Activated T-helper 1 cell treated with anti-CD3 and anti-CD28 coated beads, Interleukin-2, amount 50 U/mL, for 16 hours (primary cell): ENCODE results near the gene SPTBN5.

Experiments
- DNase-seq, 2 donors: peaks; one replicate each; pipeline ENCODE4 v3.0.0-alpha.2; 2020; ENCODE audit warnings: low read depth in 1 of 2, low spot score in 1 of 2

SPTBN5 gene

DNA sequence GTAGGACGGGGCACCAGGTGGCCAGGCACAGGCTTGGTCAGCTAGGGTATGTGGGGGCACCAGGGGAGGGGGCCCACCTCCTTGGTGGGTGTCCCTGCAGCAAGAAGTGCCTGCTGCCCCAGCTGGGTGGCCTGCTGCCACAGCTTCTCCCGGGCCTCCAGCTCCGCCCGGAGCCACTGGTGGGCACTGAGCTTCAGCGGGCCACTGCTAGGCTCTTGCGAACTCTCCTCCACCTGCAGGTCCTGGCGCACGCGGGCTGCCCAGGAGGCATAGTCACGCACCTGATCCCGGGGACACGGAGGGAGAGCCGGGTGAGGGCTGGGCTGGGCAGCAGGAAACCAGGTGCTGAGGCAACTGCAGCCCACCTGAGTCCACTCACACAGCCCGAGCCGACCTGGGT is 25.5 kb downstream of the SPTBN5 start:
- DNase-seq, result no peak

DNA sequence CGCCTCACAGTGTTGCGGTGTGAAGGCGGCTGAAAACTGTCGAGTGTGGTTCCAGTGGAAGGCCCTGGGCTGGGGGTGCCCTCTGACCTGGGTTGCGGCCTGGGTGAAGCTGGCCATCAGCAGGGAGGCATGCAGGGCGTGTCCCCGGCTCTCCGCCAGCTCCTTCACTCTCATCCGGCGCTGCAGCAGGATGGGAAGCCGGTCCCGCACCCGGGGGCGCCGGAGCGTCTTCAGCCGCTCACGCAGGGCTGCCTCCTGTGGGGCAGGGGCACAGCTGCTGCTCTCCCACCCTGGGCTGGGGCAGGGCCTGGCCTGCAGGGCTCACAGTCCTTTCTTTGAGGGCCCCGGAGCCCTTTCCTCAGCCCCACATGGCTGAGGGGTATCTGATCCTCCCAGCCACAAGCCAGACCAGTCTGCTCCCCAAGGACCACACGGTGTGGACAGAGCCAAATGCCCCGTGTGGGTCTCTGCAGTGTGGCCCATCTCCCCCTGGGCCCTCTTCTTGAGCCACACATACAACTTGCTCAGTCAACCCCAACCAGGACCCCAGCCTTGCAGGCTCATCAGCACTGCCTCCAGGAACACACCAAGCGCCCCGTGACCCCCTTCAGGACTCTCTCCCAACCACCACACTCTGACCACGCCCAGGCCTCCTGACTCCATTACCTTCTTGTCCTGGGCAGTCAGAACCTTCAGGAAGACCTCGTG is 26.8 kb downstream of the SPTBN5 start:
- no peak for DNase-seq

DNA sequence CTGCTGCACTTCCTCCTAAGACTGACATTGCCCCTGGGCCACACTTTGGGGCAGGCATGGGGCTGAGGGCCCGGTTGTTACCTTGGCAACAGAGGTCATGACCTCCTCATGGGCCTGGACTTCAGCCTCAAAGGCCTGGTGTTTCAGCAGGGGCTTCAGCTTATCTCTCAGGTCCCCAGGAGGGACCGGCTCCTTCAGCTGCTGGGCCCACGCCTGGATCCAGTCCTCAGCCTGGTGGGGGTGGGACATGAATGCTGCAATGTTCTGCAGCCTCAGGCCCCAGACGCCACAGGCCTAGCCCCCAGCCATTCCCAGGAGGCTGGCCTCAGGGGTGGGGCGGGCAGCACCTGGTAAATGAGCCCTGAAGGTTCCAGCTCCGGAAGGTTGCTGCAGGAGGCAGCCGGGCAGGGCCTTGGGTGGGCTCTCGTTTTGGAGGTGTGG is 27.6 kb downstream of the SPTBN5 start:
- no peak for DNase-seq

DNA sequence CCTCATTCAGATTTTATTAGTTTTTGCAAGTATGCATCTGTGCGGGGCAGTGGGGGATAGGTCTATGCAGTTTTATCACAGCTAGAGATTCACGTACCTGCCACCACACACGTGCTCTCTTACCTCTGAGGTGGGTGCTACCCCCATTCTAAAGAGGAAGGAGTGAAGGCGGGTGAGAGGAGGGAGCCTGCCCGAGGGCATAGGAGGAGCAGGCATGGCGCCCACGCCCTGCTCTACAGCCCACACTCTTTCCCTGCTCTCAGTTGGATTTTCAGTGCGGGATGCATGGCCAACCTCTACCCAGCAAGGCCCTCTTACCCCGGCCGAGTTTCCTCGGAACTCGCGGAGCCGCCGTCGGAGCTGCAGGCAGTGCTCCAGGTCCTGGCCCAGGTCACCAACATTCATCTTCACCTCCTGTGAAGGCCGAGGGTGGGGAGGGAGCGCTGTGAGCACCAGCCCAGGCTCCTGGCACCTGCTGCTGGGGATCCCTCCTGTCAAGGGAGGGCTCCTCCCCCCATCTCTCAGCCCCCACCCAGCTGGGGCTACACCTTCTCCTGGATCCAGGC is 28.3 kb downstream of the SPTBN5 start:
- no peak for DNase-seq

DNA sequence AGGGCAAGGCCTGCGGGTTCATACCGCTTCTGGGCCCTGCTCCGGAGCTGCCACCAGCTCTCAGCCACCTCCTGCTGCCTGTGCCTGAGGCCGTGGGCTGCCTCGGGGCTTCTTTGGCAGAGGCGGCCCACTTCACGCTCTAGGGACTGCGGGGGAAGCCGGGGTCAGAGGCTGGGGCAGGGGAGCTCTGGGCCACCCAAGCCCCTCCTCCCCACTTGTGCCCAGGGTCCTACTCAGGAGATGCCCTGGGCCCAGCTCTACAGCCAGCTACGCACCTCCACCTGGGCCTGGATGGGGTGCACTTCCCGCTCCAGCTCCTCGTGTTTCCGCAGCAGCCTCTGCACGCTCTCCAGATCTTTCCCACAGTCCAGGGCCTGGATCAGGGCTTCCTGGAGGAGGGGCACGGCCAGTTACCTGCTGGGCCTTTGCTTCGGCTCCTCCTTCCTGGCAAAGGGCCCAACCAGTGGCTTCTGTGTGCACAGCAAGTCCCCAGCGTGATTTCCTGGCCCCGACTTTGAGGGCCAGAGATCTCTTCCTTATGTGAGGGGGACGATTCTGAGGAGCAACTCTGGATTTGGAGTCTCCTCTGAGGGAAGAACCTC is 31.2 kb downstream of the SPTBN5 start:
- no peak for DNase-seq

DNA sequence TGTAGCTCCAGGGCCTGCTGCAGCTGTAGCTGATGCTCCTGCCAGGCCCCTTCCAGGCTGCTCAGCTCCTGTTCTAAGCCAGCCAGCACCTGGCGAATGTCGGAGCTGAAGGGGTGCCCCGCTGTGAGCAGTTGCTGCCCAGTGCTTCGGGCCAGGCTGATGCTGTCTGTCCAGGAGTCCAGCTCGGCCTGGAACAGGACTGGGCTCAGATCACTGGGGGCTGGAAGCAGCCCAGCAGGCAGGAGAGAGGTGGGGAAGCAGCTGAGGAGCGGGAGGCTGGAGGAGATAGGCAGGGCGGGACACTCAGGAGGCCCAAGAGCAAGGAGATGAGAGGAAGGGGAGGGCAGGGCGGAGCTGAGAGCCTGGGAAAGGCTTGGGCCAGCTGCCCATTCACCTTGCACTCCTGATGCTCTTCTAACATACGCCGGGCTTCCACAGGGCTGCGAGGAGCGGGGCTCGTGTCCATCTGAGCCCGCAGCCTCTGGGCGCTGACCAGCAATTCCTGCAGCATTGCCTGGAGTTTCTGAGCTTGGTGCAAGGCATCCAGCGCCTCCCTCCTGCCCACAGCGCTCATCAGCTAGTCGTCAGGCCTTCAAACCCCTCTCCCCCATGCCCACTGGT is 32.0 kb downstream of the SPTBN5 start:
- DNase-seq, result no peak

DNA sequence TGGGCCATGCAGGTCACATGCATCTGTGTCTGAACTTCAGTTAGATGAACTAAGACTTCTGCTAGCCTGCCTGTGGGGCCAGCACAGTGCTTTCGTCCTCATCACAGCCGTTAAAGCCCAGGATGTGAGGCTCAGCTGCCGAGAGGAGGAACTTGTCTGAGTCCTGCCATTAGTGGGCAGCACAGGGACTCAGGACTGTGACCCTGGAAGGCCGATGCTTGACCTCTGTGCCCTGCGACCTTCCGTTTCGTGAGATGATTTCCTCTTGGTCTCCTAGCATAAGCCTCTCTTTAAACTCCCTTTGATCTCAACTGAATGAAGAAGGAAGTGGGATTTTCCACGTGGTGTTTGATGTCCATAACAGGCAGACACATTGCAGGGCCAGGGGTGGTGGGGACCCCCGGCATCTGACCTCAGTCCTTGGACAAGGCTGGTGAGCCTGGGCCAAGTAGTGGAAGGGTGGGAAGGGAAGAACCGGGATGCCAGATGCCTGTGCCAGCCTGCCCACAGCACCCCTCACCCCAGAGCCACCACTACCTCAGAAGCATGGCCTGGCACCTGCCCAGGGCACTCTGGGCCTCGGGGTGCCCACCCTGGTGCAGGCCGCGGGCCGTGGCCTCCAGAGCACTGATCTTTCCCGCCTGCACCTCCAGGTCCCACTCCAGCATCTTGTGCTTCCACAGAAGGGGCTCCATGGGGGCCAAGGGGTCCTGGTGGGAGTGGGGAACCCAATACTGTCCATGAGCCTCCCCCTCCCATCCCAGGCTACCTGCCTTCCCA is 33.6 kb downstream of the SPTBN5 start:
- no peak for DNase-seq

DNA sequence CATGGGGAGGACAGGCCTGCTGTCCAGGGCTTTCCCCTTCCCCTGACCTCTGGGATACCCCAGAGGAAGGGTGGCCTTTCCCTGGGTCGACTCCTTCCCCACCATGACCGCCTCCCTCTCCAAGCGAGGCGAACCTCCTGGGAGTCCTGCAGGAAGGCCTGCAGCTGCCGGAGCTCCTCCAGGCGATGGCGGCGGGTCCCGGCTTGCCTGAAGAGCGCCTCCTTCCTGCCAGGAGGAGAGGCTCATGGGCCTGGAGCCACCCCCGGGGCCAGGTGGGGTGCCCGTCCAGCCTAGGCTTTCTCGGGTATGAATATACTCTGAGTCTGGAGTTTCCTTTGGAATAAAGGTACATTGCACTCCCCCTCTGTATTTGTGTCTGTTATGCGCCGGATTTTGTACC is 35.1 kb downstream of the SPTBN5 start:
- no peak for DNase-seq

DNA sequence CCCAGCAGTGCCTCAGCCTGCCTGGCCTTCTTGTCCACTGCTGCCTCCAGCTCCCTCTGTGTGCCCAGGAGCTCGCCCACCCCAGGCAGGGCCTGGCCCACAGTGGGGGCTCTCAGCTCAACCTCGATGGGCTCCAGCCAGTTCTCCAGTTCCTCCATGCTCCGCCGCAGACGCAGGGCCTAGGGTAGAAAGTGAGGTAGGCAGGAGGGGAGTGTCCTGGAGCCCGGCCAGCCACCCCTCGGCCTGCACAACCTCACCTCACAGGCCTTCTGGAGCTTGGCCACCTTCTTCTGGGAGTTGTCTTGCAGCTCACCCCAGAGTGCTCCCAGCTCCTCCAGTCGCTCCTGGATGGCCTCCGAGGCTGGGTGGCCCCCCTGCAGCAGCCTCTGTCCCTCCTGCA is 36.5 kb downstream of the SPTBN5 start:
- no peak for DNase-seq

DNA sequence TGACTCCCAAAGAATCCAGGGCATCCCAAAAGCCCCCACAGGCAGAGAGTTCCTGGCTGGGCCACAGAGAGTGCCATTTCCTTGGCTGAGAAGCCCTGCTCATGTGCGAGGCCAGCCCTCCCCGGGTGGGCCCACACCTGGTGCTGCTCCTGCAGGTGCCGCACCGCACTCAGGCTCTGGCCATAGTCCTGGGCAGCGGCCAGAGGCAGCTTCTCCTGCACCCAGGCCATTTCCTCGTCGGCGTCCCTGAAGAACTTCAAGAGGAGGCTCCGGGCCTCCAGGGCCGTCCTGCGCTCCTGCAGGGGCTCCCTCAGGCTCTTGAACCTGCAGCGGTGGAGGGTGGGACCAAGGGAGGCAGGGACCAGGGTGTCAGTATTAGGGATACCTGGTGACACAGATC is 37.1 kb downstream of the SPTBN5 start:
- DNase-seq, result no peak

DNA sequence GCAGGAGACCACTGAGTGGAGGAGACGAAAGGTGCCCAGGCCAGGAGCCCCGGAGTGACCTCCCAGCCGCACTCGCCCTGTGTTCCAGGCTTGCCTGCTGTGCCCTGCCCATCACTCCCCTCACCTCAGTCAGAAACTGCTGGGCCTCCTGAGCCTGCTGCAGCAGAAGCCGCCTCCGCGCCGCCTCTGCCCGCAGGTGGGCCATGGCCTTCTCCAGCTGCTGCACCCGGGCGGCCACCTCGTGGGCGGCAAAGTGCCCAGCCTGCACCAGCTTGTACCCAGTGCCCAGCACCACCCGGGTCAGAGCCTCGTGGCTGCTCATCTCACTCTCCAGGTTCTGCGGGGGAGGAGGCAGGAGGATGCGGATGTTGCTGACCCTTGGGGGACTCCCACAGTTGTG is 37.6 kb downstream of the SPTBN5 start:
- no peak for DNase-seq

DNA sequence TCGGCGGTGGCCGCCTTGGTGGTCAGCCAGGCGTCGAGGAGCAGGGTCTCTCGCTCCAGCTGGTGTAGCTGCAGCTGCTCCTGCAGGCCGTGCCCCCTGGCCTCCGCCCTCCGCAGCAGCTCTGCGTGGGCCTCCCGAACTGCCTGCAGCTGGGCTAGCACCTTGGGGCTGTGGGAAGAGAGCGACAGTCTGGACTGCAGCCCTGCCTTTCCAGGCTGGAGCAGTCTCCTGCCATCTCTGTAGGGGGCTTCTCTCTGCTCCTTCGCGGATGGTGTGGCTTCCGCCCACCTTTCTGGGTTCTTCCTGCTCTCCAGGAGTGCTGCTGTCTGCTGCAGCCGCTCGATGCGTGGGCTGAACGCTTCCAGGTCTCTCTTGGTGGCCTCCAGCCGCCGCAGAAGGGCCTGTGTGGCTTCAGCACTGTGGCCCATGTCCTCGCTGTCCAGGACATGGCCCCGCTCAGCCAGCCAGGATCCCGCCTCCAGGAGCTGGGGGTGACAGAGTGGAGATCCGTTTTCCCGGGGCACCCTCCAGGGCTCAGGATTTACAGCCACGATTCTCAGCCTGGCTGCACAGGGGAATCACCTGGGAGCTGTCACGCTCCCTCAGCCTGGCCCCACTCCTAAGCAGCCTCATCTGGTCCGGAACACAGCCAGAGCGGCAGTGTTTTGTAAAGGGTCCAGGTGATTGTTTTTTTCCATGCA is 38.4 kb downstream of the SPTBN5 start:
- no peak for DNase-seq

DNA sequence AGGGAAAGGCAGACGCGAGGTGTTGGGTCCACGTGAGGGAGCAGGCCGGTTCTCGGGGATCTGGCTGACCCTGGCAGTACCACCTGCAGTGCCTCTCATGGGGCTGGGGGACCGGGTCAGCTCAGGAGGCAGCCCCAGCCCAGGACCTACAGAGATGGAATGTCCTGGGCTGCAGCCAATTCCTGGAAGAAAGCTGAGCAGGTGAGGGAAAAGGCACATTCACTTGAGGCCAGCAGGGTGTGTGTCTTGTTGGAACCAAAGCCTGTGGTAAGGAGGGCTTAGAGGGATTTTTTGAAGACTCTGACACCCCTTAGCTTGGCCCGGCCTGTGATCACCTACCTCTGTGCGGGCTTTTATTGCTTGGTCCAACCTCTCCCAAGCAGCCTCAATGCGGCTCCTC is 39.4 kb downstream of the SPTBN5 start:
- no peak for DNase-seq

DNA sequence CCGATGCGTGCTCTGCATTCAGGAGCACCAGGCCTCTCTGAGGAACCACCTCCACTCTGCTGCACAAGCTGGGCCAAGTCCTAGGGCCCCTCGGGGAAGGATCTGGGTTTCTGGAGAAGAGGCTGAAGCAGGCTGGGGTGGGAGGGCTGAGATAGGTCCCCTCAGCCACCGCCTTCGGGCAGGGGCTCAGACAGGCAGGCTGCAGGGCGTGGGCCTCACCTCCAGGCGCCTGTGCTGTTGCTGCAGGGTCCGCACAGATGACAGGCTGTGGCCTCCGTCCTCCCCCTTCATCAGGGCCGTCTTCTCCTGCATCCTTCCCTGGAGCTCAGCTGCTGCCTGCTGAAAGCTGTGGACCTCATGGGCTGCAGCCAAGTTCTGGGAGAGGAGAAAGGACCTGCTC is 40.0 kb downstream of the SPTBN5 start:
- no peak for DNase-seq

DNA sequence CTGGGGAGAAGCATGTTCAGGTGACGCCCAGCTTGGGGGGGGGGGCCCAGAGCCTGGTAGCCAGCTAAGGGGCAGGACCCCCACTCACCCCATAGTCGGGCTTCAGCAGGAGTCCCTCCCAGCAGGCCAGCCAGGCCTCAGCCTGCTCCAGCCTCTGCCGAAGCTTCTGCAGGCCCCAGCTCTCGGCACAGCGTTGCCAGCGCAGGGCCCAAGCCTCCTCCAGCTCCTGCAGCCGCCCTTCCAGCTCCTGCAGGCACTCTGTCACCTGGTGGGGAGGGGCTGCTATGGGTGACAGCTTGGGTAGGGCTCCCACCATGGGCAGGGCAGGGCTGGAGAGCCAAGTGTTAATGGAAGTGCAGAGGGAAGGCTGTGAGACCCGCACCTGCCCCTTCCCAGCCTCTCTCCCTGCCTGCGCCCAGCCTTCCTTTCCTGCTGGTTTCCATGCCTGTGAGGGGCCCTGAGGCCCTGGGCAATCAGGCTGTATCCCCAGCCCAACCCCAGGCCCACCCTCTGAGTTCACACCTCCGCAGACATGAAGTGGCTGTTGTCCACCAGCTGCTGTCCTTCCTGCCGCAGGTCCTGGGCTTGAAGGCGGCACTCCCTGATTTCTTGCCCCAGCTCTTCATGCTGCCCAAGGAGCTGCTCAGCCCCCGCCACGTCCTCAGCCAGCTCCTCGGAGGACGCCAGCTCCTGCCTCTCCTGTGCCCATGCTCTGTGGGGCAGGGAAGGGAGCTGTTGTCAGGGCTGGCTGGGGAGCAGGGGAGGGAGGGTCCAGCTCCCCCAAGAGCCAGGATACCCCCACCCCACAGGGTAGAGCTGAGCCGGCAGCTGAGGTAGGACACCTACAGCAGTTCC is 40.9 kb downstream of the SPTBN5 start:
- no peak for DNase-seq

DNA sequence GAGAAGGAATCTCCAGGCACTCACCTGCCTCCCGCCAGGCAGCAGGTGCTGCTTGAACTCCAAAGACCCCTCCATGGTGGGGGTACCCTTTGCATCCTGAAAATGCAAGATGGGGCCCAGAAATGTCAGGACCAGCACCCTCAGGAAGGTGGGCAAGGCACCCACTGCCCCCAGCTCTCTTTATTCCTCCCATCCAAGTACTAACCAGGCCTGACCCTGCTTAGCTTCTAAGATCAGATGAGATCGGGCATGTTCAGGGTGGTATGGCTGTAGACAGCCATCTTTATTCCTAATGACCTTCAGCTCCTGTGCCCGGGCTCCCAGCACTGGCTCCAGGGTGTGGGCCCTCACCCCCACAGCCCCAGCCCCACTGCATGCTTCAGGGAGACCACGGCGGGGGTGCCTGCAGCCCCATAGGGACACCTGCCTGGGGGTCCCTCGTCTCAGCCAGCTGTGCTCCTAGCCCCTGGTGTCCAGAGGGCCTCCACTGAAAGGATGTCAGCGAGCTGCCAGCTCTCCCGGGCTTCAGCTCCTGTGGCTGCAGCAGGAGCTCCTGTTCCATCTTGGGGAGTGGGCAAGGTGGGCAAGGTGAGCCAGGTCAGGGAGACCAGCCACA is 42.0 kb downstream of the SPTBN5 start:
- DNase-seq, result no peak

DNA sequence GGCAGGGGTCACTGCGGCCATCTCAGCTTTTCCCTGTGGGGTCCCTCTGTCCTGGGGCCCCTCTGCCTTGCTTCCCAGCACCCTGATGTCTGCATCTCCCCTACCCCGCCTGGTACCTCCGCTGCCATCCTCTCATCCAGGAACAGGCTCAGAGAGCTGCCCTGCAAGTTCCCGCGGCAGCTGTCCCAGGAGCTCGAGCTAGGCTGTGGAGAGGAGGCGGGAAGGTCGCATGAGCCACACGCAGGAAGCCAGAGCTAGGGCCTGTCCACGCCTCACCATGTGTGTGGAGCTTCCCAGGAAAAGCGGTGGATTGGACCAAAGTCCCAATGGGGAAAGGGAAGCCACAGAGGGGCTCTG is 42.7 kb downstream of the SPTBN5 start:
- no peak for DNase-seq

DNA sequence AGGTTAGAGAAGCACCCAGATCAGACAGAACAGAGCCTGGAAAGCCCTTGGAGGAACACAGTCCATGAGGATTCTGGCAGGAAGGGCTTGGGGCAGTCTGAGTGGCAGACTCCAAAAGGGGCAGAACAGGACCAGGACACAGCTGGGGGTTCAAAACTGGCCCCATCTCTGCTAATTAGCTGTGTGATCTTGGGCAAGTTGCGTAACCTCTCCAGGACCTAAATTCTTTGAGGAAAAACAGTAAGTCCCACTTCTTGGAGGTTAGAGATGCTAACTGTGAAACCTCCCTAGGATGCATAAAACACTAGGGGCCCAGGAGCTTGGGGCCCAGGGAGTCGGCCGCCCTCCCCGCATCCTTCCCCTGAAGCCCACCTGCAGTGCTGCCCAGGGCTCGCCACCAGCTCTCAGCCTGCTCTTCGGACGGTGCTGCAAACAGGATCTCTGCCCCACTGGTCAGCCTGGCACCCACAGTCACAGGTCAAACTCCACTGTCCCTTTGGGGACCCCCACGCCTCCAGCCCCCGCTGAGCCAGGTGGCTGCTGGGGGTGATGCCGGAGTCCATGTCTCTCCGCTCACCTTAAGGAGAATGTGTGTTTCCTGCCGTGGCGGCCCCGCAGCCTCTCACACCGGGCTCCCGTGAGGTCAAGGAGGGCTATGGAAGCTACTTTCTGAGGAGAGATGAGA is 43.2 kb downstream of the SPTBN5 start:
- no peak for DNase-seq

DNA sequence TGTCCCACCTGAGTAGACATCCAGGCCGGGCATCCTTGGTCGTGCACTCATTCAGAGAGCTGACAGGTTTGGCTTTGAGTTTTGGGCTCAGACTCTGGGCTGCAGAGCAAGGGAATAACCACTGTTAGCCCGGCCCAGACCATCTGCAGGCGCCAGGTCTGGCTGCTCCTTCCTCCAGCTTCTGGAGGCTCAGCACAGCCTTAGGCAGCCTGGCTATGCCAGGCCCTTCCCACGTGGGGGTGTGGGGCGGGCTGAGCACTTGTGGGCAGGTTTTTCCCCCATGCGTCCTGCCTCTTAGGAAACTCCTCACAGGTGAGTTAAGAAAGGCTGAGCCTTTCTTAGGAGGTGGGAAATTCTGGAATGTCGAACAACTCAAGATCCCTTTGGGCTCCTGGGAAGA is 44.0 kb downstream of the SPTBN5 start:
- no peak for DNase-seq
